ENCODE measurements around the gene GPR37. TPM values are rescaled to one million over a fixed set of nuclear protein-coding genes. Genes with fewer than 3 reads are reported as not detected.

GPR37 gene
- polyA plus RNA-seq, 2 of the 4 experiments (the other 2 are of a cell fraction): 0.35 to 0.61 TPM

- H3K4me1 ChIP-seq: peaks cover 24% of the 10 kb centered on the region
- H3K9me3 ChIP-seq: no peaks in the 10 kb centered on the region
- DNase-seq (ENCODE audit: low read depth in 1 of 2, low spot score in 1 of 2) (peak in 1 of 2 experiments; percentile 21), FAIRE-seq (no peak), ATAC-seq (0 out of 6 replicates have a peak, but pooled peaks of 1 of the 2 experiments have one; percentile 13)
- no peak overlapping the region for H3K4me3 ChIP-seq
- H3K4me2 ChIP-seq: peak overlapping the region; percentile 39; the same call in 2 of the 3 replicates
- 41% methylated on average over 3 of the region's 3 CpGs for WGBS (ENCODE audit: missing lambda C conversion rate)
- ChIA-PET POLR2A (no interaction called here), CTCF (no interaction called here)
- TF ChIP-seq PHF8 (IDR thresholded peaks at IDR 0.05; ENCODE audit: borderline replicate concordance, low read depth) (no peak), RAD21 (conservative IDR thresholded peaks at IDR 0.05 in 1 of 2, IDR thresholded peaks at IDR 0.05 in 1 of 2) (no peak), ZC3H11A (IDR thresholded peaks at IDR 0.05) (no peak), ZFP36 (IDR thresholded peaks at IDR 0.05; ENCODE audit: borderline replicate concordance, partially characterized antibody) (no peak), HOXB5 (CRISPR knock-in tag; IDR thresholded peaks at IDR 0.05) (no peak), CHD4 (IDR thresholded peaks at IDR 0.05; ENCODE audit: borderline replicate concordance) (no peak), BHLHE40 (IDR thresholded peaks at IDR 0.05; ENCODE audit: low read depth, low read length) (no peak), RFX5 (IDR thresholded peaks at IDR 0.05) (no peak), PBX3 (IDR thresholded peaks at IDR 0.05) (no peak), SMC3 (IDR thresholded peaks at IDR 0.05) (no peak), CBX2 (IDR thresholded peaks at IDR 0.05; ENCODE audit: borderline replicate concordance, low read depth) (no peak)
- H3K27ac ChIP-seq: no peak overlapping the region
These were observed 43.3 kb downstream of the GPR37 start for GRCh38 chr7:124722292-124722691.

GRCh38 chr7:124720195-124720594, 45.4 kb downstream of the GPR37 start:
- FAIRE-seq: no peak
- CTCF ChIA-PET: no interaction called here
- H3K4me1 ChIP-seq: peaks cover 24% of the 10 kb centered on the region
- H3K4me2 ChIP-seq: no peak overlapping the region
- H3K9me3 ChIP-seq: no peaks in the 10 kb centered on the region
- POLR2A ChIA-PET: no interaction called here
- ATAC-seq: peak in 1 of 2 experiments; percentile 37; a peak in 3 of 6 replicates
- no peak for TF ChIP-seq NFE2L2 (conservative IDR thresholded peaks at IDR 0.05; ENCODE audit: low read length)
- TF ChIP-seq FOSL2 (IDR thresholded peaks at IDR 0.05): no peak
- 0 out of 2 replicates have a peak, but pooled peaks have one; percentile 12 for TF ChIP-seq FOSL2 (CRISPR knock-in tag; IDR thresholded peaks at IDR 0.05)
- TF ChIP-seq CEBPB (IDR thresholded peaks at IDR 0.05): peak; percentile 36 to 85; a peak in 2 of 4 replicates
- TF ChIP-seq RARB (CRISPR knock-in tag; IDR thresholded peaks at IDR 0.05): no peak
- TF ChIP-seq CHD2 (IDR thresholded peaks at IDR 0.05; ENCODE audit: low read length, partially characterized antibody): no peak
- no peak for TF ChIP-seq ATOH8 (CRISPR knock-in tag; IDR thresholded peaks at IDR 0.05; ENCODE audit: low read depth)
- peak; percentile 36; the same call in 1 of the 2 replicates for TF ChIP-seq GATA3 (IDR thresholded peaks at IDR 0.05; ENCODE audit: borderline replicate concordance)
- no peak for TF ChIP-seq HES2 (IDR thresholded peaks at IDR 0.05)
- TF ChIP-seq RAD21 (conservative IDR thresholded peaks at IDR 0.05 in 1 of 2, IDR thresholded peaks at IDR 0.05 in 1 of 2): no peak
- no peak for TF ChIP-seq PBX3 (IDR thresholded peaks at IDR 0.05)
- TF ChIP-seq ZNF302 (CRISPR knock-in tag; IDR thresholded peaks at IDR 0.05): no peak
- DNase-seq (ENCODE audit: low read depth in 1 of 2, low spot score in 1 of 2): peak in 1 of 2 experiments; percentile 64
- 9% methylated on average over 1 of the region's 1 CpG for WGBS (ENCODE audit: missing lambda C conversion rate)
- H3K27ac ChIP-seq: no peak overlapping the region
- H3K4me3 ChIP-seq: no peak overlapping the region
